ENCODE results near the gene EYS.

Gene EYS

GRCh38 chr6:64930681-64931080 lies 776.3 kb downstream of the EYS start:
- no peak for DNase-seq

- no peak for DNase-seq
These were observed 781.0 kb downstream of the EYS start for GRCh38 chr6:64926051-64926450.

GRCh38 chr6:64920257-64920656 lies 786.8 kb downstream of the EYS start:
- no peak for DNase-seq

- DNase-seq, result no peak
These were observed 792.9 kb downstream of the EYS start for GRCh38 chr6:64914124-64914523.

- DNase-seq, result no peak
These were observed 794.1 kb downstream of the EYS start for GRCh38 chr6:64912966-64913365.

GRCh38 chr6:64908104-64908503 lies 798.9 kb downstream of the EYS start:
- no peak for DNase-seq

- DNase-seq, result no peak
These were observed 802.4 kb downstream of the EYS start for GRCh38 chr6:64904616-64905015.

- DNase-seq, result no peak
These were observed 804.4 kb downstream of the EYS start for GRCh38 chr6:64902596-64902995.

GRCh38 chr6:64896939-64897338 lies 810.1 kb downstream of the EYS start:
- DNase-seq, result no peak

- DNase-seq, result no peak
These were observed 811.1 kb downstream of the EYS start for GRCh38 chr6:64895945-64896344.

- DNase-seq, result no peak
These were observed 816.4 kb downstream of the EYS start for GRCh38 chr6:64890609-64891008.

- DNase-seq, result no peak
These were observed 817.9 kb downstream of the EYS start for GRCh38 chr6:64889144-64889543.

- DNase-seq, result no peak
These were observed 832.2 kb downstream of the EYS start for GRCh38 chr6:64874776-64875175.

GRCh38 chr6:64872633-64873032 lies 834.4 kb downstream of the EYS start:
- no peak for DNase-seq

GRCh38 chr6:64861039-64861651 lies 845.9 kb downstream of the EYS start:
- DNase-seq, result no peak

- DNase-seq, result no peak
These were observed 846.8 kb downstream of the EYS start for GRCh38 chr6:64860203-64860602.

- no peak for DNase-seq
These were observed 856.9 kb downstream of the EYS start for GRCh38 chr6:64850121-64850520.

GRCh38 chr6:64848467-64848866 lies 858.6 kb downstream of the EYS start:
- DNase-seq, result no peak

GRCh38 chr6:64847396-64847795 lies 859.6 kb downstream of the EYS start:
- DNase-seq, result no peak

GRCh38 chr6:64838726-64839125 lies 868.3 kb downstream of the EYS start:
- no peak for DNase-seq

- no peak for DNase-seq
These were observed 875.3 kb downstream of the EYS start for GRCh38 chr6:64831680-64832079.

GRCh38 chr6:64817525-64817924 lies 889.5 kb downstream of the EYS start:
- no peak for DNase-seq

- no peak for DNase-seq
These were observed 891.3 kb downstream of the EYS start for GRCh38 chr6:64815718-64816117.

- no peak for DNase-seq
These were observed 894.9 kb downstream of the EYS start for GRCh38 chr6:64812138-64812537.

GRCh38 chr6:64811119-64811518 lies 895.9 kb downstream of the EYS start:
- DNase-seq, result no peak

- no peak for DNase-seq
These were observed 899.2 kb downstream of the EYS start for GRCh38 chr6:64807785-64808184.

All from activated T-cell treated with anti-CD3 and anti-CD28 coated beads, Interleukin-2, amount 50 U/mL, for 1 hour (primary cell).